SU-DHL-6 (cell line): ENCODE data around the gene RENBP.

Source experiments
- H2AFZ ChIP-seq: fragments of 200-600 bp; sonication (generic); 2 replicates; pipeline ENCODE4 v1.6.1; 2014; ENCODE audit warnings: low read depth, mild to moderate bottlenecking, moderate library complexity, mixed read lengths, antibody characterized with exemption, low read length; ENCODE audit not compliant: severe bottlenecking
- H3F3A ChIP-seq: fragments of 200-600 bp; shearing (Covaris generic); 2 replicates; pipeline ENCODE4 v1.6.0; 2016; ENCODE audit warnings: antibody characterized with exemption, mild to moderate bottlenecking; ENCODE audit not compliant: insufficient read depth
- H3K27ac ChIP-seq: fragments of 200-600 bp; sonication (generic); 2 replicates; pipeline ENCODE4 v1.5.1; 2016; ENCODE audit warnings: low read depth, mild to moderate bottlenecking, low read length, moderate library complexity, mixed read lengths
- H3K27me3 ChIP-seq: fragments of 200-600 bp; sonication (generic), shearing (Covaris generic); 2 replicates; pipeline ENCODE4 v1.6.0; 2014; ENCODE audit warnings: mild to moderate bottlenecking, low read length
- H3K36me3 ChIP-seq: fragments of 200-600 bp; sonication (generic); 2 replicates; pipeline ENCODE4 v1.6.1; 2014; ENCODE audit warnings: mild to moderate bottlenecking, low read length, mixed read lengths
- H3K4me2 ChIP-seq: fragments of 300-600, 200-600 bp; shearing (Covaris generic), sonication (generic); 2 replicates; pipeline ENCODE4 v1.6.0; 2014; ENCODE audit warnings: low read length, low read depth, mild to moderate bottlenecking; ENCODE audit not compliant: poor library complexity, severe bottlenecking
- H3K4me3 ChIP-seq: fragments of 200-600 bp; sonication (generic); 2 replicates; pipeline ENCODE4 v1.5.1; 2014; ENCODE audit warnings: antibody characterized with exemption, low read length, mild to moderate bottlenecking, mixed read lengths; ENCODE audit not compliant: insufficient read depth, poor library complexity, severe bottlenecking
- H3K79me2 ChIP-seq: fragments of 200-600 bp; sonication (generic); 2 replicates; pipeline ENCODE4 v1.6.1; 2014; ENCODE audit warnings: mild to moderate bottlenecking, low read length, moderate library complexity; ENCODE audit not compliant: insufficient read depth
- H3K9ac ChIP-seq: fragments of 200-600 bp; sonication (generic); 2 replicates; pipeline ENCODE4 v1.7.0; 2014; ENCODE audit warnings: mild to moderate bottlenecking, low read length
- H3K9me2 ChIP-seq: fragments of 200-600 bp; sonication (generic); replicated peaks from 2 replicates; pipeline ENCODE4 v1.6.1; 2014; ENCODE audit warnings: low read length; ENCODE audit not compliant: insufficient read depth
- H3K9me3 ChIP-seq: fragments of 200-600 bp; sonication (generic); 2 replicates; pipeline ENCODE4 v1.6.1; 2014; ENCODE audit warnings: low read length, mixed read lengths; ENCODE audit not compliant: insufficient read depth
- H4K20me1 ChIP-seq: fragments of 200-600 bp; sonication (generic); 2 replicates; pipeline ENCODE4 v1.6.1; 2014; ENCODE audit warnings: low read depth, mild to moderate bottlenecking, antibody characterized with exemption, low read length, moderate library complexity, mixed read lengths
- CTCF ChIP-seq: fragments of 200-600 bp; sonication (generic); IDR thresholded peaks from one replicate; pipeline ENCODE4 v1.5.1; 2017; ENCODE audit warnings: antibody characterized with exemption, mild to moderate bottlenecking, low read length, moderate library complexity; ENCODE audit not compliant: insufficient read depth, poor library complexity, severe bottlenecking
- EZH2phosphoT487 ChIP-seq: fragments of 200-600 bp; sonication (generic), shearing (Covaris generic); conservative IDR thresholded peaks from 2 replicates; pipeline ENCODE4 v1.6.1; 2018; ENCODE audit warnings: mild to moderate bottlenecking, antibody characterized with exemption, low read length, moderate library complexity, mixed read lengths

The RENBP gene

GRCh38 chrX:153927922-153928760 is 16.3 kb downstream of the RENBP start:
- Histone ChIP-seq H3K27me3 (no peaks in the 10 kb centered on the region), H3K79me2 (peaks cover 20% of the 10 kb centered on the region), H3F3A (peaks cover 22% of the 10 kb centered on the region), H3K9me2 (no peaks in the 10 kb centered on the region), H3K27ac (peak overlapping the region; percentile 100), H3K9ac (peak overlapping the region; percentile 98), H4K20me1 (no peaks in the 10 kb centered on the region), H3K9me3 (no peaks in the 10 kb centered on the region), H2AFZ (no peak overlapping the region), H3K36me3 (no peaks in the 10 kb centered on the region), H3K4me3 (peak overlapping the region; percentile 65), H3K4me2 (peak overlapping the region; percentile 78)
- TF ChIP-seq EZH2phosphoT487 = no peak

- Histone ChIP-seq H3K4me2 (peak overlapping the region; percentile 78), H3K27me3 (no peaks in the 10 kb centered on the region), H3K79me2 (peaks cover 16% of the 10 kb centered on the region; the same call in 1 of the 2 replicates), H3K9ac (peak overlapping the region; percentile 98), H3K9me3 (no peaks in the 10 kb centered on the region), H3K36me3 (no peaks in the 10 kb centered on the region), H4K20me1 (no peaks in the 10 kb centered on the region), H2AFZ (no peak overlapping the region), H3K4me3 (peak overlapping the region; percentile 65), H3K9me2 (no peaks in the 10 kb centered on the region), H3F3A (peaks cover 22% of the 10 kb centered on the region), H3K27ac (peak overlapping the region; percentile 100)
- no peak for TF ChIP-seq EZH2phosphoT487
- TF ChIP-seq CTCF = no peak
Observed at GRCh38 chrX:153927672-153927921, 16.8 kb downstream of the RENBP start.

- Histone ChIP-seq H4K20me1 (no peaks in the 10 kb centered on the region), H3K27me3 (no peaks in the 10 kb centered on the region), H3K9me2 (no peaks in the 10 kb centered on the region), H3K36me3 (no peaks in the 10 kb centered on the region), H3F3A (peaks cover 22% of the 10 kb centered on the region), H2AFZ (no peak overlapping the region), H3K27ac (peak overlapping the region; percentile 100), H3K4me3 (peak overlapping the region; percentile 65), H3K79me2 (peaks cover 16% of the 10 kb centered on the region; the same call in 1 of the 2 replicates), H3K9me3 (no peaks in the 10 kb centered on the region), H3K4me2 (peak overlapping the region; percentile 78), H3K9ac (peak overlapping the region; percentile 98)
- TF ChIP-seq EZH2phosphoT487 (no peak), CTCF (no peak)
Observed at GRCh38 chrX:153926858-153927671, 17.4 kb downstream of the RENBP start.

GRCh38 chrX:153926552-153926857 is 17.9 kb downstream of the RENBP start:
- peak overlapping the region; percentile 100 for H3K27ac ChIP-seq
- no peaks in the 10 kb centered on the region for H3K36me3 ChIP-seq
- TF ChIP-seq EZH2phosphoT487 (no peak), CTCF (no peak)
- peak overlapping the region; percentile 98 for H3K9ac ChIP-seq
- H3K4me3 ChIP-seq = peak overlapping the region; percentile 72
- peaks cover 22% of the 10 kb centered on the region for H3F3A ChIP-seq
- H3K4me2 ChIP-seq = peak overlapping the region; percentile 78
- no peaks in the 10 kb centered on the region for H4K20me1 ChIP-seq
- no peaks in the 10 kb centered on the region for H3K27me3 ChIP-seq
- no peaks in the 10 kb centered on the region for H3K9me2 ChIP-seq
- H3K79me2 ChIP-seq = peaks cover 16% of the 10 kb centered on the region; the same call in 1 of the 2 replicates
- no peaks in the 10 kb centered on the region for H3K9me3 ChIP-seq
- H2AFZ ChIP-seq = no peak overlapping the region
